ENCODE measurements around the gene FAXDC2. TPM values are rescaled to one million over a fixed set of nuclear protein-coding genes. Genes with fewer than 3 reads are reported as not detected.

FAXDC2 gene
- total and polyA plus RNA-seq, 2 of the 8 experiments (the other 6 are each of a cell fraction or from before 2014, with no cell fraction given): 3.7 to 5.9 TPM

DNA sequence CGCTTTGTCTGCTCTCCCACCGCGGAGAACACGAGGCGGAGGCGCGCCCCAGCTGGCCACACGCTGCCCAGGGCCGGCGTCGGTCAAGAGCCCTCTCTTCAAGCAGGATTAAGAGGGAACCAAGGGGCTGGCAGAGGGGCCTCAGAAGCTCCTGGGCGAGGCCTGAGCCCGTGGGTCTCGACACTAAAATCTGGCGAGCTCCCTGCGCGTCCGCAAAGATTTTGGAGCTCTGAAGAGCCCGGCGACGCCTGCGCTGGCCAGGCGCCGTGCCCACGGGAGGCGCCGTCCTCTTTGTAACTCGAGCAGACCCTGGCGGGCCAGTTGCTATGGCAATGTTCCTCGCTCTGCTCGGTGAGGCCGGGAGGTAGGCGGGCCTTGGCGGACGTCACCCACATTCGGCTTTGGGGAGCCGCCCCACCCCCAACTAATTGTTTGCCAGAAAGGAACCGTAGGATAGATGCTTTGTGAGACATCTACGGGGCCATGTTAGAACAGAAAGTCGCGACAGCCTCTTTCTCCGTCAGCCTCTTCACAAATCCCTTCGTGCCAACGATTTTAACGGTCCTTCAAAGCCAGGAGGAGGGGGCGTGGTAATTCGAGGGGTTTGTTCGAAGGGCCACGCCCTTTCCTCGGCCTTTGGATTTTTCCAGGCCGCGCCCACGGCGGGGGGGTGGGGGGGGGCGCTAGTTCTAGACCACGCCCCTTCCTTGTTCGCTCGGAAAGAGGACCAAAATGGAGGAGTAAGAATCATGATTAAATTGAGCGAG lies 7.3 kb upstream of the FAXDC2 start (continued):
- TF ChIP-seq TCF12 (IDR thresholded peaks at IDR 0.05; ENCODE audit: low read depth, low read length) (no peak), POU5F1 (IDR thresholded peaks at IDR 0.05; ENCODE audit: low read depth, low read length) (no peak), SAP30 (IDR thresholded peaks at IDR 0.05; ENCODE audit: insufficient read depth, insufficient replicate concordance, low read length) (peak; percentile 16), FOSL1 (IDR thresholded peaks at IDR 0.05; ENCODE audit: insufficient read depth, low read depth, low read length) (no peak), GTF2F1 (IDR thresholded peaks at IDR 0.05; ENCODE audit: borderline replicate concordance, low read depth, low read length) (no peak; the same call in 1 of the 2 replicates), YY1 (IDR thresholded peaks at IDR 0.05; ENCODE audit: low read depth, low read length) (no peak), ZNF274 (IDR thresholded peaks at IDR 0.05; ENCODE audit: borderline replicate concordance, extremely low read depth, low read length) (no peak), CREB1 (IDR thresholded peaks at IDR 0.05) (no peak; the same call in 1 of the 2 replicates), RBBP5 (IDR thresholded peaks at IDR 0.05; ENCODE audit: borderline replicate concordance, low read depth, low read length) (peak; percentile 58; the same call in 1 of the 2 replicates), TAF1 (IDR thresholded peaks at IDR 0.05; ENCODE audit: low read depth, low read length) (peak; percentile 77), CBX8 (IDR thresholded peaks at IDR 0.05; ENCODE audit: borderline replicate concordance, low read depth, low read length) (no peak), SP4 (IDR thresholded peaks at IDR 0.05; ENCODE audit: low read length) (peak; percentile 34; the same call in 1 of the 2 replicates), SP2 (IDR thresholded peaks at IDR 0.05; ENCODE audit: low read length) (no peak), RFX5 (IDR thresholded peaks at IDR 0.05; ENCODE audit: borderline replicate concordance, low read depth, low read length) (no peak), NRF1 (IDR thresholded peaks at IDR 0.05; ENCODE audit: low read depth, low read length) (peak; percentile 12; the same call in 1 of the 2 replicates), RNF2 (IDR thresholded peaks at IDR 0.05; ENCODE audit: borderline replicate concordance, low read depth, low read length, missing control alignments, poor library complexity, severe bottlenecking) (no peak), ASH2L (IDR thresholded peaks at IDR 0.05; ENCODE audit: low read length) (peak; percentile 29), MAFK (IDR thresholded peaks at IDR 0.05; ENCODE audit: low read depth, low read length) (no peak), SP1 (IDR thresholded peaks at IDR 0.05; ENCODE audit: low read depth, low read length) (no peak; the same call in 1 of the 2 replicates), POLR2A (IDR thresholded peaks at IDR 0.05; ENCODE audit: control extremely low read depth in 1 of 2, low read depth in 2 of 2, low read length in 2 of 2) (peak; percentile 67 to 86), BACH1 (IDR thresholded peaks at IDR 0.05; ENCODE audit: low read length) (peak; percentile 39)
- TF ChIP-seq, protein P1, sequence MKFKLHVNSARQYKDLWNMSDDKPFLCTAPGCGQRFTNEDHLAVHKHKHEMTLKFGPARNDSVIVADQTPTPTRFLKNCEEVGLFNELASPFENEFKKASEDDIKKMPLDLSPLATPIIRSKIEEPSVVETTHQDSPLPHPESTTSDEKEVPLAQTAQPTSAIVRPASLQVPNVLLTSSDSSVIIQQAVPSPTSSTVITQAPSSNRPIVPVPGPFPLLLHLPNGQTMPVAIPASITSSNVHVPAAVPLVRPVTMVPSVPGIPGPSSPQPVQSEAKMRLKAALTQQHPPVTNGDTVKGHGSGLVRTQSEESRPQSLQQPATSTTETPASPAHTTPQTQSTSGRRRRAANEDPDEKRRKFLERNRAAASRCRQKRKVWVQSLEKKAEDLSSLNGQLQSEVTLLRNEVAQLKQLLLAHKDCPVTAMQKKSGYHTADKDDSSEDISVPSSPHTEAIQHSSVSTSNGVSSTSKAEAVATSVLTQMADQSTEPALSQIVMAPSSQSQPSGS (IDR thresholded peaks at IDR 0.05; ENCODE audit: low read length): peak; percentile 62; the same call in 1 of the 2 replicates
- TF ChIP-seq, protein P2, sequence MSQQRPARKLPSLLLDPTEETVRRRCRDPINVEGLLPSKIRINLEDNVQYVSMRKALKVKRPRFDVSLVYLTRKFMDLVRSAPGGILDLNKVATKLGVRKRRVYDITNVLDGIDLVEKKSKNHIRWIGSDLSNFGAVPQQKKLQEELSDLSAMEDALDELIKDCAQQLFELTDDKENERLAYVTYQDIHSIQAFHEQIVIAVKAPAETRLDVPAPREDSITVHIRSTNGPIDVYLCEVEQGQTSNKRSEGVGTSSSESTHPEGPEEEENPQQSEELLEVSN (IDR thresholded peaks at IDR 0.05): peak; percentile 79
